Right lobe of liver (tissue), 6 donors: Measurements from ENCODE around the gene GRM7. TPM values are rescaled to one million over a fixed set of nuclear protein-coding genes. Genes with fewer than 3 reads are reported as not detected.

Experiments
- ATAC-seq, 4 donors: fragments of 200-7000 bp; cut with Tn5 transposase; one replicate each; pipeline ENCODE4 v1.9.1; 2020; ENCODE audit warnings: mild to moderate bottlenecking in 4 of 4, moderate library complexity in 4 of 4
- DNase-seq, 3 donors: peaks; one replicate each; pipeline ENCODE4 v3.0.0-alpha.2; 2020
- H3K27ac ChIP-seq, 3 donors: fragments of 200-600 bp; one replicate each; pipeline ENCODE4 v1.8.0; 2022
- H3K27me3 ChIP-seq, 2 donors: fragments of 200-600 bp; one replicate each; pipeline ENCODE4 v1.8.0; 2022
- H3K36me3 ChIP-seq, 4 donors: fragments of 200-600 bp; sonication (generic) in 1 of 4; one replicate each; pipeline versions ENCODE4 v1.5.1 to v1.8.0; 2017 to 2022; ENCODE audit warnings: control low read depth in 1 of 4
- H3K4me1 ChIP-seq, 4 donors: fragments of 200-600 bp; sonication (generic) in 1 of 4; one replicate each; pipeline versions ENCODE4 v1.5.1 to v1.8.0; 2017 to 2022; ENCODE audit warnings: control low read depth in 1 of 4
- H3K4me3 ChIP-seq, 3 donors: fragments of 200-600 bp; one replicate each; pipeline ENCODE4 v1.8.0; 2022
- H3K9me3 ChIP-seq, 4 donors: fragments of 200-600 bp; sonication (generic) in 1 of 4; one replicate each; pipeline versions ENCODE4 v1.5.1 to v1.8.0; 2017 to 2022; ENCODE audit warnings: control low read depth in 1 of 4
- POLR2A ChIP-seq: fragments of 450-650 bp; IDR thresholded peaks from one replicate; pipeline ENCODE4 v1.6.1; 2017; ENCODE audit warnings: antibody characterized with exemption, mild to moderate bottlenecking
- WGBS: methylation state at CpG from one replicate; pipeline ENCODE4 v1.1.6; 2018; ENCODE audit warnings: low coverage, low lambda C conversion rate; ENCODE audit not compliant: insufficient coverage; ENCODE audit errors: missing lambda C conversion rate; 5-methylcytosine and 5-hydroxymethylcytosine counted together
- intact Hi-C, 2 donors: fragments of 100-400 bp; cut with DNase I; formaldehyde crosslinking; loops; one replicate each; pipeline versions ENCODE4 v1.11.2 to v1.14.1; 2022
- total RNA-seq, 6 experiments: library from RNA; depleted of rRNA in 2 of 6; stranded (reverse); fragments of >200 nt in 2 of 6; fragmentation: NEBNext Ultra II Directional in 3 of 6; extraction: Animal tissue kit (Norgen Biotek cat#: 25700) in 3 of 6; gene quantifications; one replicate each; pipeline versions ENCODE4 v1.1.0 to v1.2.4, GENCODE V29; 2016 to 2023
- TF ChIP-seq, protein P1 (sequence below), 4 donors: fragments of 200-600 bp in 3 of 4; fragments of 450-650 bp in 1 of 4; IDR thresholded peaks; one replicate each; pipeline versions ENCODE4 v1.5.1 to v1.8.0; 2016 to 2022; ENCODE audit warnings: antibody characterized with exemption in 4 of 4, mild to moderate bottlenecking in 2 of 4
- donor health status: DM: no; HTN: yes; CAD: no.
- donor health status: DM: no; HTN: no; CAD: no.
- donor health status: DM: no; HTN: no; CAD: no.
- donor health status: DM: no; HTN: yes; CAD: no.
- donor health status: DM: no; HTN: yes; CAD: no.

Gene GRM7
- total RNA-seq, 6 experiments from 2014 or later, result 0.20 to 0.56 TPM; not detected in 4

DNA sequence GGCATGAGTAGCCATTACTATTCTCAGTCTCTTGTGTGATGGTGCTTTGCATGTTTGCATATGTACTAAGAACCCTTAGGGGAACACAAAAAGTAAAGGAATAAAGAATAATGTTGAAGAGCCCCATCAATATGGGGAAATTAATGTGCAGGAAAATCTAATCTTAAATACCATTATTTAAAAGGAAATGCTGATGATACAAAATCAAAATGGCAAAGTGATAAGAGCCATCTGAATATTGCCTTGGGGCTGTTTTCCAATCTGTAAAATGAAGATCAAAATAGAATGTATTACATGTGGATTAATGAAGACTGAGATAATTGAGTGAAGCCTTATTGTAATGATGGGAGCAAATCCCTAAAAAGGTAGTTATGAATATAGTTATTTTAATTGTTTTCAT, 771.4 kb downstream of the GRM7 start:
- ATAC-seq (no peak), DNase-seq (no peak)
- peaks cover 0 to 9% (median 0%) of the 10 kb centered on the region in 4 donors for H3K4me1 ChIP-seq
- H3K36me3 ChIP-seq, result no peaks in the 10 kb centered on the region
- no peak overlapping the region for H3K27ac ChIP-seq
- TF ChIP-seq POLR2A, result no peak
- no peak overlapping the region for H3K4me3 ChIP-seq
- intact Hi-C loops, result no loop called here
- H3K27me3 ChIP-seq, result no peaks in the 10 kb centered on the region
- no peaks in the 10 kb centered on the region for H3K9me3 ChIP-seq

DNA sequence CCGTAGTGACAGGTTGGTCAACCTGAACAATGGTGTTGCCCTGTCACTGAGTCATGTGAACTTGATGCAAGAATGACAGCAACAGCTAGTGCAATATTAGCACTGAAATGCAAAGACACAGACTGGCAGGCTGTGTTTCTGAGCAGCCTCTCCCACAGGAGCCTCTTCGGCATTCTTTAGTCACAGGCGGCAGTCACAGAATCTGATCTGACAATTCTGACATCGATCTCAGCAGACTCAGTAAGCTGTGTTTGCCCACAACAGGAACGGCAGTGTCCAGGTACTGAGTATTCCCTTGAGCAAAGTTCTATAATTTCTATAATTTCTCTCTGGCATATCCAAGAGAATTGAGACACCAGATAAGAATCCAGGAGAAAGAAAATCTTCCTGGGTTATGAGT, 776.8 kb downstream of the GRM7 start:
- H3K4me1 ChIP-seq, result peaks cover 0 to 14% (median 4%) of the 10 kb centered on the region in 4 donors
- DNase-seq (no peak), ATAC-seq (no peak)
- no peaks in the 10 kb centered on the region for H3K27me3 ChIP-seq
- H3K27ac ChIP-seq, result no peak overlapping the region
- TF ChIP-seq POLR2A, result no peak
- TF ChIP-seq, protein P1, sequence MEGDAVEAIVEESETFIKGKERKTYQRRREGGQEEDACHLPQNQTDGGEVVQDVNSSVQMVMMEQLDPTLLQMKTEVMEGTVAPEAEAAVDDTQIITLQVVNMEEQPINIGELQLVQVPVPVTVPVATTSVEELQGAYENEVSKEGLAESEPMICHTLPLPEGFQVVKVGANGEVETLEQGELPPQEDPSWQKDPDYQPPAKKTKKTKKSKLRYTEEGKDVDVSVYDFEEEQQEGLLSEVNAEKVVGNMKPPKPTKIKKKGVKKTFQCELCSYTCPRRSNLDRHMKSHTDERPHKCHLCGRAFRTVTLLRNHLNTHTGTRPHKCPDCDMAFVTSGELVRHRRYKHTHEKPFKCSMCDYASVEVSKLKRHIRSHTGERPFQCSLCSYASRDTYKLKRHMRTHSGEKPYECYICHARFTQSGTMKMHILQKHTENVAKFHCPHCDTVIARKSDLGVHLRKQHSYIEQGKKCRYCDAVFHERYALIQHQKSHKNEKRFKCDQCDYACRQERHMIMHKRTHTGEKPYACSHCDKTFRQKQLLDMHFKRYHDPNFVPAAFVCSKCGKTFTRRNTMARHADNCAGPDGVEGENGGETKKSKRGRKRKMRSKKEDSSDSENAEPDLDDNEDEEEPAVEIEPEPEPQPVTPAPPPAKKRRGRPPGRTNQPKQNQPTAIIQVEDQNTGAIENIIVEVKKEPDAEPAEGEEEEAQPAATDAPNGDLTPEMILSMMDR (IDR thresholded peaks at IDR 0.05), result no peak
- H3K36me3 ChIP-seq, result no peaks in the 10 kb centered on the region
- H3K9me3 ChIP-seq, result no peaks in the 10 kb centered on the region
- H3K4me3 ChIP-seq, result no peak overlapping the region
- WGBS, result 69% methylated on average over 4 of the region's 5 CpGs
- intact Hi-C loops, result no loop called here

DNA sequence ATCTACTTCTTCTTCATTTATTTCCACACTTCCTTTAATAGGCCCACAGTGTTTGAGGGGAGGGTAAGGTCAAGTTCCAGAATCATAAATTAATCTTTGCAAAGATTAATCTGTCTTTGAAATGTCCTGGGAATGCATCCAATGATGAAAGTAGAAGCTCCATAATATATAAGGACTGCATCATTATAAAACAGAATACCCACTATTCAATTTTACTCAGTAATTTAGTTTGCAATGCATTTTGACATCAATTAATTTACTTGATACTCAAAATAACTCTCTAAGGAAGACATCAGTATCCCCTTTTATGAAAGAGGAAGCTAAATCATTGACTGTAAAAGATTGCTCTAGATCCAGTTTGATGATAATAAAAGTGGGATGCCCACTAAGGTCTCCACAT, 777.2 kb downstream of the GRM7 start:
- no peak for TF ChIP-seq POLR2A
- TF ChIP-seq, protein P1 (IDR thresholded peaks at IDR 0.05), result no peak

DNA sequence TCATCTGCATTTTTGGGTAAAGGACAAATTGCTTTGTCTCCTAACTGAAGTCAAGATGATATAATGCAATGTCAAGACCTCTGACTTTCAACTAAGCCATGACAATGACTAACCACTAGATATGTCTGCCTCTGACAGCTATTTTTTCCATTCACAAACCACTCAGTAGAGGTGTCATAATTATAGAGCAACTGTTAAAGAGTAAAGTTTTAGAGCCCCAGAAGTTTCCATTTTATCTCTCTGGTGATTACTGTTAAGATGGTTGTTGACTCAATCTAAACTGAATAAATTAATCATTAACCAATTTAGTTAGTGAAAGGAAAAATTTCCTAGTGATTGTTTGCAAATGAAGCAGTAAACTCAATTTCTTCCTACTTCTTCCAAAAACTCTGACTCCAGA, 779.9 kb downstream of the GRM7 start:
- Histone ChIP-seq H3K4me1 (peaks cover 0 to 14% (median 4%) of the 10 kb centered on the region in 4 donors), H3K36me3 (no peaks in the 10 kb centered on the region), H3K27me3 (no peaks in the 10 kb centered on the region), H3K9me3 (no peaks in the 10 kb centered on the region), H3K27ac (peak overlapping the region; percentile 9 to 81 (median 73)), H3K4me3 (no peak overlapping the region)
- peak; percentile 67 to 88 (median 86) for ATAC-seq
- TF ChIP-seq, protein P1 (IDR thresholded peaks at IDR 0.05), result no peak
- no peak for TF ChIP-seq POLR2A
- no peak for DNase-seq
- intact Hi-C loops, result no loop called here

More for the DNA sequence above, 777.2 kb downstream of the GRM7 start:
- peaks cover 0 to 14% (median 4%) of the 10 kb centered on the region in 4 donors for H3K4me1 ChIP-seq
- H3K36me3 ChIP-seq, result no peaks in the 10 kb centered on the region
- H3K27ac ChIP-seq, result no peak overlapping the region
- no peaks in the 10 kb centered on the region for H3K9me3 ChIP-seq
- no peak for DNase-seq
- no peaks in the 10 kb centered on the region for H3K27me3 ChIP-seq
- intact Hi-C loops, result no loop called here
- no peak overlapping the region for H3K4me3 ChIP-seq
- ATAC-seq, result no peak

DNA sequence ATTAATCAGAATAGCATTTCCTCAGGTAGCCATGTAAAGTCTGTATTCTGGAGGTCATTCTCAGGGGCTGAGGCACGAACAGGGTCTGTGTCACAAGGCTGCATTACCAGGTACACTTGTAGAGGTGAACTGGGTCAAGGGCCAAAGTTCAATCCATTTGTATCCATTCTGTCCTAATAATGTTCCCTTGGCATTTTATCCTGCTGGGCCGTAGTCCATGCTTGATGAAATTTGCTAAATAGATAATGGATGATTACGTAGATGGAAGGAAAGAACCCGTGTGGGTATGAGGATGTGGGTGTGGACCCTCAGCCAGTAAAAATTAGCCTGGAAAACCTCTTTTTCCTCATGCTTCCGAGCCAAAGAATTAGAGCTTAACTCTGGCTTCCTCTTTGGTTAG, 785.9 kb downstream of the GRM7 start:
- Histone ChIP-seq H3K4me1 (peaks cover 0 to 20% (median 10%) of the 10 kb centered on the region in 4 donors), H3K27me3 (no peaks in the 10 kb centered on the region), H3K27ac (peak overlapping the region in 2 of 3 donors; percentile 71 to 81), H3K4me3 (no peak overlapping the region), H3K36me3 (no peaks in the 10 kb centered on the region), H3K9me3 (no peaks in the 10 kb centered on the region)
- ATAC-seq (peak; percentile 82 to 93 (median 88)), DNase-seq (peak in 2 of 3 donors; percentile 18 to 77)
- TF ChIP-seq POLR2A, result no peak
- TF ChIP-seq, protein P1 (IDR thresholded peaks at IDR 0.05), result no peak
- 16% methylated on average over 5 of the region's 5 CpGs for WGBS
- intact Hi-C loops, result no loop called here
